HG02884 (cell line): ENCODE results near the gene FHDC1.

Experiments used
- ATAC-seq: cut with Tn5 transposase; IDR thresholded peaks from one replicate; pipeline ENCODE4 v1.9.1; 2021; ENCODE audit warnings: mild to moderate bottlenecking, moderate library complexity; ENCODE audit not compliant: unreplicated experiment

Gene FHDC1

DNA sequence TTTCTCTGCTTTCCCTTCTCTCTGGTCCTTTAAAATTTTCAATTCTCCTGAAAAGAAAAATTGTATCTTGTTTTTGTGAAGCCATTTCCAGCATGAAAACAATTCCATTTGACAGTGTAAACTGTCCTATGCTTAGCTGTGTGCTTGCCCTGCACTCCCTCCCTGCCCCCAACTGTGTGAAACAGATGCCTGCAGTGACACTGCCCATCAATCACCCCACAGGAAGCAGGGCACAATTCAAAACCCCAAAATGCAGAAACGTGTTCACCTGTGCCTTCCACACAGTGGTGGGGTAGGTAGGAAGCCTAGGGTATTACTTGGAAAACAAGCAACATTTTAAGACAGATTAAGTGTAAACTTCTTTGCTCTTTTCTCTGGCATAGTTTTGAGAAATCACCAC is 6.2 kb upstream of the FHDC1 start:
- no peak for ATAC-seq

DNA sequence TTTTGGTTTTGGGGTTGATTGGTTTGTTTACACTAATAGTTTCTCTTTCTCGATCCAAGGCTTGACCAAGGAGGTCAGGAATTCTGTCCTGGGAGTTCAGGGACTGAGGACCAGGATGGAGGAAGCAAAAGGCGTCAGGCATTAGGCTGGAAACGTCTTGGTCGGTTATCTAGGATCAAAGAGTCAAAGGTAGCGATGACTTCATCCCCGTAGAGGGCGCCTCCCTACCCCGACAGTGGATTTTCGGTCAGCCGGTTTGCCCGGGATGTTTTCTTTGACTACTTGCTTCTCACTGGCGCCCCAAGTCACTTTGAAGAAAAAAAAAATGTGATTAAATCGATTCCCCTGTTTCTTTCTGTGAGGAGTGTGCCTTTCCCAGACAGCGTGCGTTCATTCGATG is 980 bp upstream of the FHDC1 start:
- ATAC-seq = no peak

DNA sequence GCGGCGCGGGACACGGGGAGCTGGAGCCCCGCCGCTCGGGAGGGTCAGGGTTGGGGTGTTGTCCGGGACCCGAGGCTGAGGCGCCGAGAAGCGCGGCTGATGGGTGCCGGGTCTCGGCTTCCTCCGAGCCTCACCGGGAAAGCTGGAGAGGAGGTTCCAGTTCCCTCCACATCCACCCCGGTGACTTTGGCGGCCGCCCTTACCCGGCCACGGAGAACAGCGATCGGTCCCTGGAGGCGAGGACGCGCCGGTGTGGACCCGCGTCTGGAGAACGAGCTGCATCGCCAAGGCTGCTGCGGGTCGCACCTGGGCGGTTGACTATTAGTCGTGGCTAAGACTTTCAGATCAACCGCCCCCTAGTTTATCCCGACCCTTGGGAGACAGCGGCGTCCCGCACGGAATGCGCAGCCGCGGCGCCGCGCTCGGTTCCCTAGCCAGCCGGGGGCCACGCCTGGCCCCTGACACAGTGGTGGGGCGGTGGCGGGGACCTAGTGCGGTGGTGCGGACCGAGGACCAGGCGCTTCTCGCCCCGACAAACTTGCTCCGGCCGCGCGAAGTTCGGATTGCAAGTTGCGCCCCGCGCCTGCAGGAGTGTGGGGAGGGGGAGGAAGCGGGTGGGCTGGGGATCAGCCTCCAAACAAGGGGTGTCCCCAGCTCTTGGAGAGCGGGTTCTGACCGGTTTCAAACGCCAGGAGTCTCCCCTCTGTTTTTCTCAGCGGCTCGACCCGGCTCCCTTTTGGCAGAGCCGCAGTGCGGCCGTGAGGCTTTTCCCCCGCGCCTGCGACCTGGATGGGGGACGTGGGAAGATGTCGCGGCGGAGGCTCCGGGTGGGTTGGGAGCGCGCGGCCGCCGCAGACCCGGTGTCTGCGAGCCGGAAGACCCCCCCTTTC is 568 bp downstream of the FHDC1 start:
- ATAC-seq = no peak

GRCh38 chr4:152937336-152938236 is 1.5 kb downstream of the FHDC1 start:
- ATAC-seq = no peak

- ATAC-seq = no peak
Measured at GRCh38 chr4:152938237-152938947, 2.3 kb downstream of the FHDC1 start.

- ATAC-seq = no peak
Measured at GRCh38 chr4:152939621-152940020, 3.5 kb downstream of the FHDC1 start.

DNA sequence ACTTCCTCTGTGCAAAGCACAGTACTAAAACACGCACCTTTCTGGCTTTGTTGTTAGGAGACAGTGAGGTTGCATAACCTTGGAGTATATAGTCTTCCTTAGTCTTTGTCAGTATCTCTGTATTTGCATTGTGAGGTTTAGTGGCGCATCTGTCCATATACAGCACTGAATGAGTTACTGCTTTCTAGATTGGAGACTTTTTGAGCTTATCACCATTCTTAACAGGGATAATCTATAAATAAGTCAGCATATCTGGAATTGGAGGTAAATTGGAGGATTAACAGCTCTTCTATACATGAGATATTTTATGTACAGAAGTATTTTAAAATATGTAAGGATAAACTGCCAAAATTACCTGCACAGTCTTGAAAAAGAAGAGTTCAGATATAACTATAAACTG is 4.3 kb downstream of the FHDC1 start:
- ATAC-seq = no peak

- no peak for ATAC-seq
Measured at GRCh38 chr4:152941411-152941810, 5.3 kb downstream of the FHDC1 start.

DNA sequence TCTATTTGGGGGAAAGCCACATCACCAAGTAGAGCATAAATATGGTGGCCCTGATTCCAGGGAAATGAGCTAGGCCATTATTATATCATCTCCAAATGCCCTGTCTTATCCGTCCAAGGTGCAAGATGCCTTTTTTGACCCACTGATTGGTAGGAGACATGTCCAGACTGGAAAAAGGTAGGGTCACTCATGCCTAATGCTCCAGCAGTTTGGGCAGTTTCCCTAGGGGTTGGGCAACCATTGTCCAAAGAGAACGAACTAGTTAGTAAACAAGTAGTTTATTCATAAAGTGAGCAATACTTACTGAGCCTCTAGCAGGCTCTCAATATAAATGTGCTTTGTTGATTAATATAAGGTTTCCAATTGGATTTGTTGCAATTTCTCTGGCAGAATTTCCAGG is 6.2 kb downstream of the FHDC1 start:
- ATAC-seq = no peak

- ATAC-seq = no peak
Measured at GRCh38 chr4:152943672-152944071, 7.5 kb downstream of the FHDC1 start.

GRCh38 chr4:152944666-152945320 is 8.7 kb downstream of the FHDC1 start:
- ATAC-seq = no peak

- no peak for ATAC-seq
Measured at GRCh38 chr4:152945639-152946038, 9.5 kb downstream of the FHDC1 start.

DNA sequence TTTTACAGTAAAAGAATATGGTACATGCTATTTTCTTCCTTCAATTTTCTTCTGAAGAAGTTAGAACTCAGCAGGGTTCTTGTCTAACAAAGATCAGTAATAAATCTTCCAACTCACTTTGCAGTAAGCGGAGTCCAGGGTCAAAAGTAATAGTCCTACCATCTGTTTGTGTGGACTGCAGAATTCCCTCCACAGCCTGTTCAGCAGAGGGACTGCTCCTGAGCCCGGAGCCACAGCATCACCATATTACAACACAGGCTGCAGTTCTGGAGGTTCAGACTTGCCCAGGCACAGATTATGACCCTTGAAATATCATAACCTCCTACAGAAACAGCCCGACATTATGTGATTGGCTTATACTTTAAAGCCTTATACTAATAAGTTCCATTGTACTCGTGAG is 10.3 kb downstream of the FHDC1 start:
- ATAC-seq = no peak

DNA sequence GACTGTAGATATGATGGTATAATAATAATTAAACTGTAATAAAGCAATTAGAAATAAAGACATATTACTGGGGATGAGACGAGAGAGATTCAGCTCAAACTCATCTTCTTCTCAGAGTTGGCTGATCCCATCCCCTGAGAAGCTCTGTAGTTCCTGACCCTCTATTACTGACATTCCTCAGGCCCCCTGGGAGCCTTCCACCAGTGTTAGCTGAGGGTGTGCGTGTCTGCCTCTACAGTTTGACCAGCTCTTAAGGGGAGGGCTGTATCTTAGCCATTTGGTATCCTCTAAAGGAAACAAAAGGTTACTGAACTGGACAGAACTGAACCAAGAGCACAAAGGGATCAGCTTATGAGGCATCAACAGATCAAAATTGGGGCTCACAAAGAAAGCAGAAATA is 11.2 kb downstream of the FHDC1 start:
- ATAC-seq = no peak

GRCh38 chr4:152949930-152950329 is 13.8 kb downstream of the FHDC1 start:
- no peak for ATAC-seq

DNA sequence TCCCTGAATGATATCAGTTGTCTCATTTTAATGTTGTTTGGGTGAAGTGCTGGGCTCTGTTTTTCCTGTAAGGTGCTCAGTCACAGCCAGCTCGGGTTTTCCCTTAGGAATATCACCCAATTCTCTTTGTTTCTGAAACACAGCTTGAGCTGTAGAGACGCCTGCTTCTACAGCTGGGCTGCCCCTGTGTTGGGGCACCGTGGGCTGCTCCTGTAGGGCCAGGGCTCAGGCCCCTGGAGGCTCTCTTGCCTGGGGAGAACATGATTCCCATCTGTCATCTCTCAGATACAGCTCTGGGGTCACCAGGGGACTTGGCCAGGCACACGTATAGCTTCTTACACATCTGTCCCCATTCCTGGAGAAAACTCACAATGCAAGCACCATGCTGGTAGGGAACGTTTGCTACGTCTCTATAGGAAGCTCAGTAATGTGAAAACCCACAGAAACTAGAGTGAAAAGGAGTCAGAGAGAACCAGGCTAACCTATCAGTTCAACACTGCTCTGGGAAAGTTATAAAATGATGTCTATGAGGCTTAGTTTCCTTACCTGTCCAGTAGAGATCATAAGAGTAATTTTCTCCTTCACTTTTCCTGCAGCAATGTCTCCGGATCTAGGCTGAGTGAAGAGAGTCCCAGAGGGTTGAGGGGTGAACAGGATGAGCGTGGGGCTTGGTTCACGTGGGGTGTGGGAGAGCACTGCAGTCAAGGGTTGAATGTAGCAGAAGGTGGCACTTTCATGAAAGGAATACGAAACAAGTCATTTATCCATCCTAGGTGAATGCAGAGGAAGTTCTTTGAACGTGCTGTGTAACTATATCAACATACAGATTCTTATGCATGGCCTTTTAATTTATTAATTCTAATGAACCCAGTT is 14.5 kb downstream of the FHDC1 start:
- ATAC-seq = no peak

DNA sequence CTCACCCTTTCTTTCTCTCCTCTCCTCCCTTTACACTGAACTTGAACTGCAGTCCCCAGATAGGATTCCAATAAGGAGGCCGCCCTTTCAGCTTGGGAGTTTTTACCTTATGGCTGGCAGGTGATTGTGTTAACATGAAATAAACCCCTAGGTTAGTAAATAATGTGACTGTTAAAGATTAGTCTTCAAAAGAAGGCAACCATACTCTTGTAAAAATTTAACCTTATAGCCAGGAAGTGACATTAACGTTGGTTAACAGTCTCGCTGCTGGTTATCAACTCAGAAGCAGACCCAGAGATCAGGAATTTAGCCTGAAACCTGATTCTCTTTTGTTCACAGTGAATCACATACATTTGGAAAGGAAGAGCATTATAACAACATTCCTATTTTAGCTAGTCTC is 15.2 kb downstream of the FHDC1 start:
- no peak for ATAC-seq

GRCh38 chr4:152953514-152953913 is 17.4 kb downstream of the FHDC1 start:
- no peak for ATAC-seq

- no peak for ATAC-seq
Measured at GRCh38 chr4:152954741-152955140, 18.6 kb downstream of the FHDC1 start.

DNA sequence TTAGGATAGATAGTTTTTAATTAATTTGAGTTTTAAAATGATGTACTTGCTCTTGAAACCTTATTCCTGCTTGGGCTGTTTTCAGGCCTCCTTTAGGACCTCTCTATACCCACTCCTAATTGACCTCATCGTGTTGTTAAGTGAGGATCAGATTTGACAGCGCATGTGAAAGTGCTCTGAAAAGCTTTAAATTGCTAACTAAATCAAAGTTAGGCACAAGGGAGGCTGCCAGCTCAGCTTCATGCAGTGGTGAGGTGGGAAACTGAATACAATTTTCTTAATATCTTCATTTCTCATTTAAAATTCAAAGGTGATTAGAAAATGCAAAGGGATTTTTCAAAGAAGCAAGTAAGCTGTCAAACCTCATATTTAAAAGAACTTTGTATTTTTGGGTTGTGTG is 20.0 kb downstream of the FHDC1 start:
- no peak for ATAC-seq
